Transverse colon (tissue), 4 donors: ENCODE results near the gene RASSF3.

Source experiments
- EP300 ChIP-seq: sonication (generic); formaldehyde crosslinking; IDR thresholded peaks from one replicate; pipeline ENCODE4 v1.6.1; 2017; ENCODE audit warnings: antibody characterized with exemption, low read depth
- POLR2A ChIP-seq: fragments of 450-650 bp; IDR thresholded peaks from one replicate; pipeline ENCODE4 v1.6.1; 2016; ENCODE audit warnings: antibody characterized with exemption, mild to moderate bottlenecking, moderate library complexity
- POLR2AphosphoS5 ChIP-seq, 3 donors: sonication (generic); formaldehyde crosslinking; IDR thresholded peaks; one replicate each; pipeline ENCODE4 v1.6.1; 2016; ENCODE audit warnings: antibody characterized with exemption in 3 of 3
- TF ChIP-seq, protein P1 (sequence below), 5 experiments: fragments of 200-600 bp in 3 of 5; fragments of 450-650 bp in 2 of 5; sonication (generic) in 3 of 5; IDR thresholded peaks; 1 replicate in 2 of 5; 2 replicates in 3 of 5; pipeline ENCODE4 v1.5.1; 2016 to 2017; ENCODE audit warnings: antibody characterized with exemption in 5 of 5, inconsistent platforms in 3 of 5, mild to moderate bottlenecking in 2 of 5, moderate library complexity in 1 of 5

GRCh38 chr12:64578566-64578965 lies 31.7 kb upstream of the RASSF3 start:
- TF ChIP-seq, protein P1, sequence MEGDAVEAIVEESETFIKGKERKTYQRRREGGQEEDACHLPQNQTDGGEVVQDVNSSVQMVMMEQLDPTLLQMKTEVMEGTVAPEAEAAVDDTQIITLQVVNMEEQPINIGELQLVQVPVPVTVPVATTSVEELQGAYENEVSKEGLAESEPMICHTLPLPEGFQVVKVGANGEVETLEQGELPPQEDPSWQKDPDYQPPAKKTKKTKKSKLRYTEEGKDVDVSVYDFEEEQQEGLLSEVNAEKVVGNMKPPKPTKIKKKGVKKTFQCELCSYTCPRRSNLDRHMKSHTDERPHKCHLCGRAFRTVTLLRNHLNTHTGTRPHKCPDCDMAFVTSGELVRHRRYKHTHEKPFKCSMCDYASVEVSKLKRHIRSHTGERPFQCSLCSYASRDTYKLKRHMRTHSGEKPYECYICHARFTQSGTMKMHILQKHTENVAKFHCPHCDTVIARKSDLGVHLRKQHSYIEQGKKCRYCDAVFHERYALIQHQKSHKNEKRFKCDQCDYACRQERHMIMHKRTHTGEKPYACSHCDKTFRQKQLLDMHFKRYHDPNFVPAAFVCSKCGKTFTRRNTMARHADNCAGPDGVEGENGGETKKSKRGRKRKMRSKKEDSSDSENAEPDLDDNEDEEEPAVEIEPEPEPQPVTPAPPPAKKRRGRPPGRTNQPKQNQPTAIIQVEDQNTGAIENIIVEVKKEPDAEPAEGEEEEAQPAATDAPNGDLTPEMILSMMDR (IDR thresholded peaks at IDR 0.05), result no peak
- TF ChIP-seq POLR2AphosphoS5 (IDR thresholded peaks at IDR 0.05) (no peak), POLR2A (no peak), EP300 (no peak)
